ENCODE measurements around the gene SUCO. TPM values are rescaled to one million over a fixed set of nuclear protein-coding genes. Genes with fewer than 3 reads are reported as not detected.

SUCO gene
- total and polyA plus RNA-seq, 2 experiments from 2014 or later = 18.0 to 49.8 TPM

GRCh38 chr1:172515927-172516326 lies 17.0 kb upstream of the SUCO start:
- Histone ChIP-seq H3K4me3 (no peak overlapping the region), H3K9me2 (ENCODE audit: insufficient read depth) (no peaks in the 10 kb centered on the region), H2AFZ (no peak overlapping the region), H3K27ac (ENCODE audit: low read depth) (no peak overlapping the region), H3K4me2 (no peak overlapping the region), H3K4me1 (ENCODE audit: insufficient read depth) (no peaks in the 10 kb centered on the region), H3K79me2 (replicated peaks; ENCODE audit: insufficient read depth) (no peaks in the 10 kb centered on the region), H3K36me3 (ENCODE audit: insufficient read depth) (no peaks in the 10 kb centered on the region), H4K20me1 (replicated peaks; ENCODE audit: insufficient read depth) (no peaks in the 10 kb centered on the region), H3K27me3 (ENCODE audit: insufficient read depth) (no peaks in the 10 kb centered on the region), H3F3A (replicated peaks; ENCODE audit: low read depth) (no peaks in the 10 kb centered on the region)
- no peak for ATAC-seq
- TF ChIP-seq JUNB (IDR thresholded peaks at IDR 0.05; ENCODE audit: unreplicated experiment) (no peak), POLR2AphosphoS5 (IDR thresholded peaks at IDR 0.05; ENCODE audit: low read depth) (no peak), STAT1 (IDR thresholded peaks at IDR 0.05; ENCODE audit: unreplicated experiment) (no peak), CREB1 (CRISPR knock-in tag; IDR thresholded peaks at IDR 0.05; ENCODE audit: low read depth) (no peak), EZH2 (IDR thresholded peaks at IDR 0.05; ENCODE audit: low read depth, unreplicated experiment) (no peak)
- TF ChIP-seq, protein P1, sequence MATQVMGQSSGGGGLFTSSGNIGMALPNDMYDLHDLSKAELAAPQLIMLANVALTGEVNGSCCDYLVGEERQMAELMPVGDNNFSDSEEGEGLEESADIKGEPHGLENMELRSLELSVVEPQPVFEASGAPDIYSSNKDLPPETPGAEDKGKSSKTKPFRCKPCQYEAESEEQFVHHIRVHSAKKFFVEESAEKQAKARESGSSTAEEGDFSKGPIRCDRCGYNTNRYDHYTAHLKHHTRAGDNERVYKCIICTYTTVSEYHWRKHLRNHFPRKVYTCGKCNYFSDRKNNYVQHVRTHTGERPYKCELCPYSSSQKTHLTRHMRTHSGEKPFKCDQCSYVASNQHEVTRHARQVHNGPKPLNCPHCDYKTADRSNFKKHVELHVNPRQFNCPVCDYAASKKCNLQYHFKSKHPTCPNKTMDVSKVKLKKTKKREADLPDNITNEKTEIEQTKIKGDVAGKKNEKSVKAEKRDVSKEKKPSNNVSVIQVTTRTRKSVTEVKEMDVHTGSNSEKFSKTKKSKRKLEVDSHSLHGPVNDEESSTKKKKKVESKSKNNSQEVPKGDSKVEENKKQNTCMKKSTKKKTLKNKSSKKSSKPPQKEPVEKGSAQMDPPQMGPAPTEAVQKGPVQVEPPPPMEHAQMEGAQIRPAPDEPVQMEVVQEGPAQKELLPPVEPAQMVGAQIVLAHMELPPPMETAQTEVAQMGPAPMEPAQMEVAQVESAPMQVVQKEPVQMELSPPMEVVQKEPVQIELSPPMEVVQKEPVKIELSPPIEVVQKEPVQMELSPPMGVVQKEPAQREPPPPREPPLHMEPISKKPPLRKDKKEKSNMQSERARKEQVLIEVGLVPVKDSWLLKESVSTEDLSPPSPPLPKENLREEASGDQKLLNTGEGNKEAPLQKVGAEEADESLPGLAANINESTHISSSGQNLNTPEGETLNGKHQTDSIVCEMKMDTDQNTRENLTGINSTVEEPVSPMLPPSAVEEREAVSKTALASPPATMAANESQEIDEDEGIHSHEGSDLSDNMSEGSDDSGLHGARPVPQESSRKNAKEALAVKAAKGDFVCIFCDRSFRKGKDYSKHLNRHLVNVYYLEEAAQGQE (IDR thresholded peaks at IDR 0.05; ENCODE audit: unreplicated experiment) = no peak
- TF ChIP-seq, protein P2, sequence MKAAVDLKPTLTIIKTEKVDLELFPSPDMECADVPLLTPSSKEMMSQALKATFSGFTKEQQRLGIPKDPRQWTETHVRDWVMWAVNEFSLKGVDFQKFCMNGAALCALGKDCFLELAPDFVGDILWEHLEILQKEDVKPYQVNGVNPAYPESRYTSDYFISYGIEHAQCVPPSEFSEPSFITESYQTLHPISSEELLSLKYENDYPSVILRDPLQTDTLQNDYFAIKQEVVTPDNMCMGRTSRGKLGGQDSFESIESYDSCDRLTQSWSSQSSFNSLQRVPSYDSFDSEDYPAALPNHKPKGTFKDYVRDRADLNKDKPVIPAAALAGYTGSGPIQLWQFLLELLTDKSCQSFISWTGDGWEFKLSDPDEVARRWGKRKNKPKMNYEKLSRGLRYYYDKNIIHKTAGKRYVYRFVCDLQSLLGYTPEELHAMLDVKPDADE (IDR thresholded peaks at IDR 0.05) = no peak
- Mint-ChIP-seq H3K27me3 (ENCODE audit: insufficient read depth, low read depth, poor library complexity) (no peaks in the 10 kb centered on the region), H3K27ac (no peak overlapping the region), H3K9me3 (no peaks in the 10 kb centered on the region), H3K36me3 (ENCODE audit: low read depth) (no peaks in the 10 kb centered on the region), H3K4me1 (no peaks in the 10 kb centered on the region), H3K4me3 (no peak overlapping the region)
- DNase-seq (ENCODE audit: low spot score) = no peak

GRCh38 chr1:172517081-172517480 lies 15.9 kb upstream of the SUCO start:
- Mint-ChIP-seq H3K9me3 (no peaks in the 10 kb centered on the region), H3K27ac (no peak overlapping the region), H3K4me1 (no peaks in the 10 kb centered on the region), H3K27me3 (ENCODE audit: insufficient read depth, low read depth, poor library complexity) (no peaks in the 10 kb centered on the region), H3K36me3 (ENCODE audit: low read depth) (no peaks in the 10 kb centered on the region), H3K4me3 (no peak overlapping the region)
- H3K4me1 ChIP-seq (ENCODE audit: insufficient read depth) = no peaks in the 10 kb centered on the region
- H3K4me2 ChIP-seq = no peak overlapping the region
- no peak for ATAC-seq
- no peak overlapping the region for H2AFZ ChIP-seq
- no peaks in the 10 kb centered on the region for H4K20me1 ChIP-seq (replicated peaks; ENCODE audit: insufficient read depth)
- no peaks in the 10 kb centered on the region for H3F3A ChIP-seq (replicated peaks; ENCODE audit: low read depth)
- H3K36me3 ChIP-seq (ENCODE audit: insufficient read depth) = no peaks in the 10 kb centered on the region
- H3K27me3 ChIP-seq (ENCODE audit: insufficient read depth) = no peaks in the 10 kb centered on the region
- TF ChIP-seq, protein P3, sequence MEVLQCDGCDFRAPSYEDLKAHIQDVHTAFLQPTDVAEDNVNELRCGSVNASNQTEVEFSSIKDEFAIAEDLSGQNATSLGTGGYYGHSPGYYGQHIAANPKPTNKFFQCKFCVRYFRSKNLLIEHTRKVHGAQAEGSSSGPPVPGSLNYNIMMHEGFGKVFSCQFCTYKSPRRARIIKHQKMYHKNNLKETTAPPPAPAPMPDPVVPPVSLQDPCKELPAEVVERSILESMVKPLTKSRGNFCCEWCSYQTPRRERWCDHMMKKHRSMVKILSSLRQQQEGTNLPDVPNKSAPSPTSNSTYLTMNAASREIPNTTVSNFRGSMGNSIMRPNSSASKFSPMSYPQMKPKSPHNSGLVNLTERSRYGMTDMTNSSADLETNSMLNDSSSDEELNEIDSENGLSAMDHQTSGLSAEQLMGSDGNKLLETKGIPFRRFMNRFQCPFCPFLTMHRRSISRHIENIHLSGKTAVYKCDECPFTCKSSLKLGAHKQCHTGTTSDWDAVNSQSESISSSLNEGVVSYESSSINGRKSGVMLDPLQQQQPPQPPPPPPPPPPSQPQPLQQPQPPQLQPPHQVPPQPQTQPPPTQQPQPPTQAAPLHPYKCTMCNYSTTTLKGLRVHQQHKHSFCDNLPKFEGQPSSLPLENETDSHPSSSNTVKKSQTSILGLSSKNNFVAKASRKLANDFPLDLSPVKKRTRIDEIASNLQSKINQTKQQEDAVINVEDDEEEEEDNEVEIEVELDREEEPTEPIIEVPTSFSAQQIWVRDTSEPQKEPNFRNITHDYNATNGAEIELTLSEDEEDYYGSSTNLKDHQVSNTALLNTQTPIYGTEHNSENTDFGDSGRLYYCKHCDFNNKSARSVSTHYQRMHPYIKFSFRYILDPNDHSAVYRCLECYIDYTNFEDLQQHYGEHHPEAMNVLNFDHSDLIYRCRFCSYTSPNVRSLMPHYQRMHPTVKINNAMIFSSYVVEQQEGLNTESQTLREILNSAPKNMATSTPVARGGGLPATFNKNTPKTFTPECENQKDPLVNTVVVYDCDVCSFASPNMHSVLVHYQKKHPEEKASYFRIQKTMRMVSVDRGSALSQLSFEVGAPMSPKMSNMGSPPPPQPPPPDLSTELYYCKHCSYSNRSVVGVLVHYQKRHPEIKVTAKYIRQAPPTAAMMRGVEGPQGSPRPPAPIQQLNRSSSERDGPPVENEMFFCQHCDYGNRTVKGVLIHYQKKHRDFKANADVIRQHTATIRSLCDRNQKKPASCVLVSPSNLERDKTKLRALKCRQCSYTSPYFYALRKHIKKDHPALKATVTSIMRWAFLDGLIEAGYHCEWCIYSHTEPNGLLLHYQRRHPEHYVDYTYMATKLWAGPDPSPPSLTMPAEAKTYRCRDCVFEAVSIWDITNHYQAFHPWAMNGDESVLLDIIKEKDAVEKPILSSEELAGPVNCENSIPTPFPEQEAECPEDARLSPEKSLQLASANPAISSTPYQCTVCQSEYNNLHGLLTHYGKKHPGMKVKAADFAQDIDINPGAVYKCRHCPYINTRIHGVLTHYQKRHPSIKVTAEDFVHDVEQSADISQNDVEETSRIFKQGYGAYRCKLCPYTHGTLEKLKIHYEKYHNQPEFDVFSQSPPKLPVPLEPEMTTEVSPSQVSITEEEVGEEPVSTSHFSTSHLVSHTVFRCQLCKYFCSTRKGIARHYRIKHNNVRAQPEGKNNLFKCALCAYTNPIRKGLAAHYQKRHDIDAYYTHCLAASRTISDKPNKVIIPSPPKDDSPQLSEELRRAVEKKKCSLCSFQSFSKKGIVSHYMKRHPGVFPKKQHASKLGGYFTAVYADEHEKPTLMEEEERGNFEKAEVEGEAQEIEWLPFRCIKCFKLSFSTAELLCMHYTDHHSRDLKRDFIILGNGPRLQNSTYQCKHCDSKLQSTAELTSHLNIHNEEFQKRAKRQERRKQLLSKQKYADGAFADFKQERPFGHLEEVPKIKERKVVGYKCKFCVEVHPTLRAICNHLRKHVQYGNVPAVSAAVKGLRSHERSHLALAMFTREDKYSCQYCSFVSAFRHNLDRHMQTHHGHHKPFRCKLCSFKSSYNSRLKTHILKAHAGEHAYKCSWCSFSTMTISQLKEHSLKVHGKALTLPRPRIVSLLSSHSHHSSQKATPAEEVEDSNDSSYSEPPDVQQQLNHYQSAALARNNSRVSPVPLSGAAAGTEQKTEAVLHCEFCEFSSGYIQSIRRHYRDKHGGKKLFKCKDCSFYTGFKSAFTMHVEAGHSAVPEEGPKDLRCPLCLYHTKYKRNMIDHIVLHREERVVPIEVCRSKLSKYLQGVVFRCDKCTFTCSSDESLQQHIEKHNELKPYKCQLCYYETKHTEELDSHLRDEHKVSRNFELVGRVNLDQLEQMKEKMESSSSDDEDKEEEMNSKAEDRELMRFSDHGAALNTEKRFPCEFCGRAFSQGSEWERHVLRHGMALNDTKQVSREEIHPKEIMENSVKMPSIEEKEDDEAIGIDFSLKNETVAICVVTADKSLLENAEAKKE (CRISPR knock-in tag; IDR thresholded peaks at IDR 0.05) = no peak
- TF ChIP-seq JUNB (IDR thresholded peaks at IDR 0.05; ENCODE audit: unreplicated experiment) (no peak), ZNF114 (CRISPR knock-in tag; IDR thresholded peaks at IDR 0.05) (no peak), ZNF331 (CRISPR knock-in tag; IDR thresholded peaks at IDR 0.05; ENCODE audit: low read depth) (no peak)
- no peaks in the 10 kb centered on the region for H3K9me2 ChIP-seq (ENCODE audit: insufficient read depth)
- H3K27ac ChIP-seq (ENCODE audit: low read depth) = no peak overlapping the region
- H3K4me3 ChIP-seq = no peak overlapping the region
- H3K79me2 ChIP-seq (replicated peaks; ENCODE audit: insufficient read depth) = no peaks in the 10 kb centered on the region
- DNase-seq (ENCODE audit: low spot score) = no peak
